KMS-11 (cell line): ENCODE measurements around the gene STAG2.

Experiments
- H2AFZ ChIP-seq: fragments of 200-600 bp; sonication (generic); 2 replicates; pipeline ENCODE4 v1.6.1; 2016; ENCODE audit warnings: antibody characterized with exemption, mixed run types, low read depth
- H3K27ac ChIP-seq: fragments of 200-600 bp; sonication (generic); 2 replicates; pipeline ENCODE4 v1.6.1; 2016; ENCODE audit warnings: mild to moderate bottlenecking, mixed run types
- H3K27me3 ChIP-seq: fragments of 200-600 bp; sonication (generic); 2 replicates; pipeline ENCODE4 v1.6.1; 2017; ENCODE audit warnings: mild to moderate bottlenecking, low read depth, mixed run types, moderate library complexity; ENCODE audit not compliant: insufficient read depth
- H3K36me3 ChIP-seq: fragments of 200-600 bp; sonication (generic); 2 replicates; pipeline ENCODE4 v1.6.1; 2017; ENCODE audit warnings: mild to moderate bottlenecking, mixed run types; ENCODE audit not compliant: insufficient read depth
- H3K4me1 ChIP-seq: fragments of 200-600 bp; sonication (generic); 2 replicates; pipeline ENCODE4 v1.6.1; 2016; ENCODE audit warnings: mild to moderate bottlenecking, low read depth, mixed run types; ENCODE audit not compliant: poor library complexity, severe bottlenecking
- H3K4me2 ChIP-seq: fragments of 200-600 bp; sonication (generic); 2 replicates; pipeline ENCODE4 v1.7.0; 2016; ENCODE audit warnings: mild to moderate bottlenecking, mixed run types
- H3K4me3 ChIP-seq: fragments of 200-600 bp; sonication (generic); IDR thresholded peaks from 2 replicates; pipeline ENCODE4 v1.6.1; 2017; ENCODE audit warnings: low read depth, low read length, mixed read lengths; ENCODE audit not compliant: insufficient read depth
- H3K79me2 ChIP-seq: fragments of 200-600 bp; sonication (generic); 2 replicates; pipeline ENCODE4 v1.6.1; 2016; ENCODE audit warnings: low read depth, mixed run types; ENCODE audit not compliant: insufficient read depth
- H3K9ac ChIP-seq: fragments of 200-600 bp; sonication (generic); 2 replicates; pipeline ENCODE4 v1.6.1; 2016; ENCODE audit warnings: mild to moderate bottlenecking, mixed run types
- H4K20me1 ChIP-seq: fragments of 200-600 bp; sonication (generic); 2 replicates; pipeline ENCODE4 v1.6.1; 2016; ENCODE audit warnings: mild to moderate bottlenecking, mixed run types; ENCODE audit not compliant: insufficient read depth
- TF ChIP-seq, protein P1 (sequence below): fragments of 200-600 bp; sonication (generic); conservative IDR thresholded peaks from 2 replicates; pipeline ENCODE4 v1.6.1; 2017; ENCODE audit warnings: low read depth, mild to moderate bottlenecking, antibody characterized with exemption, low read length, moderate library complexity, mixed read lengths

Gene STAG2

DNA sequence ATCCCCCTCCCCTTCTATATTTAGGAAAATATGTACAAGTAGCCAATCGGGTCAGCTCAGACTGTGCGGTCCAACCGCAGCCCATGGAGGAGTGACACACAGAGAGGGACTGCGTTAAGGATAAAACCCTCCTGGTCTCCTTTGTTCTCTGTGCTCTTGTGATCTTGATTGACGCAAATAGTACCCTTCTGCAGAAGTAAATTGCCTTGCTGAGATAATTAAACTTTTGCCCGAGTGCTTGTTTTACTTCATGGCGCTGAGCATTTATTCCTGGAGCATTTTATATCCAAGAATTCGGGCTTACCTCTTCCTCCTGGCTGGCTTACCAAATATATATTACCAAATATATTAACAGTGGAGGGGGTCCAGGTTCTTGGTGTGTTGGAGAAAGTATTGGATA, 184.2 kb downstream of the STAG2 start:
- no peak overlapping the region for H3K4me3 ChIP-seq
- TF ChIP-seq, protein P1, sequence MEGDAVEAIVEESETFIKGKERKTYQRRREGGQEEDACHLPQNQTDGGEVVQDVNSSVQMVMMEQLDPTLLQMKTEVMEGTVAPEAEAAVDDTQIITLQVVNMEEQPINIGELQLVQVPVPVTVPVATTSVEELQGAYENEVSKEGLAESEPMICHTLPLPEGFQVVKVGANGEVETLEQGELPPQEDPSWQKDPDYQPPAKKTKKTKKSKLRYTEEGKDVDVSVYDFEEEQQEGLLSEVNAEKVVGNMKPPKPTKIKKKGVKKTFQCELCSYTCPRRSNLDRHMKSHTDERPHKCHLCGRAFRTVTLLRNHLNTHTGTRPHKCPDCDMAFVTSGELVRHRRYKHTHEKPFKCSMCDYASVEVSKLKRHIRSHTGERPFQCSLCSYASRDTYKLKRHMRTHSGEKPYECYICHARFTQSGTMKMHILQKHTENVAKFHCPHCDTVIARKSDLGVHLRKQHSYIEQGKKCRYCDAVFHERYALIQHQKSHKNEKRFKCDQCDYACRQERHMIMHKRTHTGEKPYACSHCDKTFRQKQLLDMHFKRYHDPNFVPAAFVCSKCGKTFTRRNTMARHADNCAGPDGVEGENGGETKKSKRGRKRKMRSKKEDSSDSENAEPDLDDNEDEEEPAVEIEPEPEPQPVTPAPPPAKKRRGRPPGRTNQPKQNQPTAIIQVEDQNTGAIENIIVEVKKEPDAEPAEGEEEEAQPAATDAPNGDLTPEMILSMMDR, result no peak
- H3K27me3 ChIP-seq, result no peaks in the 10 kb centered on the region
- H3K79me2 ChIP-seq, result no peaks in the 10 kb centered on the region
- H3K4me2 ChIP-seq, result no peak overlapping the region
- no peaks in the 10 kb centered on the region for H3K4me1 ChIP-seq
- no peak overlapping the region for H2AFZ ChIP-seq
- no peak overlapping the region for H3K27ac ChIP-seq
- H3K36me3 ChIP-seq, result no peaks in the 10 kb centered on the region
- no peak overlapping the region for H3K9ac ChIP-seq
- no peaks in the 10 kb centered on the region for H4K20me1 ChIP-seq

DNA sequence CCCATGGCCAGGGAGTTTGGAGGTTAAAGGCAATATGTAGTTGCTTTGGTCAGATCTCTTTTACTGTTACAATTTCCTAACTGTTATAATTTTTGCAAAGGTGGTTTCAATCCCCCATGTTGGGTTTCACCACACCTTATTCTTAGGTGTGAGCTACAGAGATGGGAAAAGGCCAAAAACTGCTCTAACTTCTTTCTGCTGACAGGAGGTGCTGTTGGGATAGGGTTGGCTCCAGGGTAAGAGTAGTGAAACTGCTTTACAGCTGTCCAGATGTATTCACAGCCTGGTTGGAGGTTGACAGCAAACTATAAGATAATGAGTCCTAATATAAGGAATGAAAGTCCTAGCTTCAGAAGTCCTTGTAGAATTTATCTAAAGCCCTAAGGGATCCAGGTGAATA, 189.7 kb downstream of the STAG2 start:
- Histone ChIP-seq H3K4me2 (no peak overlapping the region), H3K27ac (no peak overlapping the region), H3K36me3 (no peaks in the 10 kb centered on the region), H3K4me1 (no peaks in the 10 kb centered on the region), H3K79me2 (no peaks in the 10 kb centered on the region), H2AFZ (no peak overlapping the region), H3K4me3 (no peak overlapping the region), H4K20me1 (no peaks in the 10 kb centered on the region), H3K9ac (no peak overlapping the region), H3K27me3 (no peaks in the 10 kb centered on the region)
- TF ChIP-seq, protein P1, result no peak
